HCEC 1CT (cell line): ENCODE data around the gene TMEM269.
A peak's percentile ranks its signal among the peaks of the same experiment; 100 is the strongest.

ENCODE experiments used
- DNase-seq: peaks from one replicate; pipeline ENCODE4 v3.0.0-alpha.2; 2017

The TMEM269 gene

GRCh38 chr1:42825036-42825851 lies 40.5 kb downstream of the TMEM269 start:
- DNase-seq, result no peak

GRCh38 chr1:42830631-42831030 lies 45.8 kb downstream of the TMEM269 start:
- no peak for DNase-seq

- DNase-seq, result no peak
Measured at GRCh38 chr1:42831273-42831672, 46.5 kb downstream of the TMEM269 start.

DNA sequence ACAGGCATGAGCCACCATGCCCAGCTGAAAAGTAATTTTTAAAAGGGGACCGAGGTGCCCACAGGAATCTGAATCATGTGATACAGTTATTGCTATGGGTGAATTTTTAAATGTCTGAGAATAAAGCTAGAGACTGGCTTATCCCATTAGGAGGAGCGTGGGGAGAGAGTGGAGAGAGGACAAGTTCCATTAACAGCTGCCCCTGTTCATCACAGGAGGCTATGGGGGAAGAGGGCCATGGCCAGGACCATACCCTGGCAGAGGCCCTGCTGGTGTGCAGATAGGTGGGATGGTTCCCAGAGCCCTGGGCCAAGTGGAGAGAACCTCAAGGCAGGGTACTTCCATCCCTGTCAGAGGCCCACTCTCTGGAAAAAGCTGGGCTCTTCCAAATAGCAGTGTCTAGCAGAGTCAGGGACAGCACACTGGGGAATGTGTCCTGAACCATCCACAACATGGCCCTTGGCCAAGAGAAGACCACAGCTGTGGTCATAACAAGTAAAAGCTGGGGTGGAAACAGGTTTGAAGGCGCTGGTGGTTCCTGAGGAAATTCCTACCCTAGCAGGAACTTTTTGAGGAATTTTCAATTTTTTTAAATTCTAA lies 48.0 kb downstream of the TMEM269 start:
- DNase-seq, result no peak

GRCh38 chr1:42833981-42834380 lies 49.2 kb downstream of the TMEM269 start:
- DNase-seq, result no peak

GRCh38 chr1:42834803-42835202 lies 50.0 kb downstream of the TMEM269 start:
- DNase-seq, result no peak

DNA sequence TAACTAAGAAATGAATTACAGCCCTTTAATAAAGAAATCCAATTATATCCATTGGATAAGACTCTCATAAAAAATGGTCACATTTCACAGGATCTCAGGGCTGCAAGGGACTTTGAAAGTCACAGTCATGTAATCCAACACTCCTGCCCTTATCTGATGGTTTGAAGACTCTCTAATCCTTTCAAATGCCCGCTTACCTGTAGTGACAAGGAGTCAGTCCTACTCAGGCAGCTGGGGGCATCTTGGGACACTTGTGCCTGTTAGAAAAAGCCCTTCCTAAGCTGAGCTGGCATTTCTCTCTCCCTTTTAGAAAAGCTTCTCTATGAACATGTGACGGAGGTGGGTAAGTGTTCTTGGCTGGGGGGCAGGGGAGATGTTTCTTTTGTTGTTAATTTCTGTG lies 50.6 kb downstream of the TMEM269 start:
- DNase-seq, result no peak

GRCh38 chr1:42837709-42838108 lies 52.9 kb downstream of the TMEM269 start:
- DNase-seq, result no peak

- DNase-seq, result no peak
Measured at GRCh38 chr1:42838482-42839190, 53.8 kb downstream of the TMEM269 start.

- no peak for DNase-seq
Measured at GRCh38 chr1:42841010-42841409, 56.2 kb downstream of the TMEM269 start.

- DNase-seq, result no peak
Measured at GRCh38 chr1:42841440-42842147, 56.8 kb downstream of the TMEM269 start.

DNA sequence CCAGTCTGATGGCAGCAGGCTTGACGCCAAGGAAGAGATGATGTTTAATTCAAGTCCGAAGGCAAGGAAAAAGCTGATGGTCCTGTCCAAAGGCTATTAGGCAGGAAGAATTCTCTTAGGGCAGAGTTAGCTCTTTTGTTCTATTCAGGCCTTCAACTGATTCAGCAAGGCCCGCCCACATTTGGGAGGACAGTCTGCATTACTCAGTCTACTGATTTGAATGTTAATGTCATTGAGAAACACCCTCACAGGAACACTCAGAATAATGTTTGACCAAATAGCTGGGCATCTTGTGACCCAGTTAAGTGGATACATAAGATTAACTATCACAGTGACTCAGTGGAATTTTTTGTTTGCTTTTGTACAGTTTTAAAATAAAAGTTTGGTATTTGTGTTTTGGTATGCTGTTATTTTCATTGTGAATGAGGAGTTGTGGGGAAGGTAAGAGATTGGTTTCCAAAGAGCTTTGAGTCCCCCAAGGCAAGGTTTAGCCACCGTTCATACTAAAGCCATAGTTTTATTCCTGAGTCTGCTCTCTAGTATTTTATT lies 59.9 kb downstream of the TMEM269 start:
- DNase-seq, result peak; percentile 31

- DNase-seq, result no peak
Measured at GRCh38 chr1:42845193-42845592, 60.4 kb downstream of the TMEM269 start.

DNA sequence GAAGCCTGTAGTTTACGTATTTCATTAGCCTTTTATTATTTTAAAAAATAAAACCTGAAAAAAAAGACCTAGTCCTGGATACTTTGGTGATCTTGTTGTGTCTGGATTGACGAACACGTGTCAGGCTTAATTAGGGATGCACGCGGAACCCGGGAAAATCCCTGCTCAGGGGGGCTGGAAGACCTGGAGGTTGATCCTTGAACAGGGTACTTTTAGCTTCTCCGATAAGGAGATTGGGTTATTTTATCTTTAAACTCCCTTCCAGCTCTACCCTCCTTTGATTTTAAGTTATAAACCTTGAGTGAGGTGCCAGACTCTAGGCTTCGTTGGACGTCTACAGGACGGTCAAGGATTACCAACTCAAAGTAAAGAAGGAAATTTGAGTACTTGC lies 61.1 kb downstream of the TMEM269 start:
- no peak for DNase-seq

DNA sequence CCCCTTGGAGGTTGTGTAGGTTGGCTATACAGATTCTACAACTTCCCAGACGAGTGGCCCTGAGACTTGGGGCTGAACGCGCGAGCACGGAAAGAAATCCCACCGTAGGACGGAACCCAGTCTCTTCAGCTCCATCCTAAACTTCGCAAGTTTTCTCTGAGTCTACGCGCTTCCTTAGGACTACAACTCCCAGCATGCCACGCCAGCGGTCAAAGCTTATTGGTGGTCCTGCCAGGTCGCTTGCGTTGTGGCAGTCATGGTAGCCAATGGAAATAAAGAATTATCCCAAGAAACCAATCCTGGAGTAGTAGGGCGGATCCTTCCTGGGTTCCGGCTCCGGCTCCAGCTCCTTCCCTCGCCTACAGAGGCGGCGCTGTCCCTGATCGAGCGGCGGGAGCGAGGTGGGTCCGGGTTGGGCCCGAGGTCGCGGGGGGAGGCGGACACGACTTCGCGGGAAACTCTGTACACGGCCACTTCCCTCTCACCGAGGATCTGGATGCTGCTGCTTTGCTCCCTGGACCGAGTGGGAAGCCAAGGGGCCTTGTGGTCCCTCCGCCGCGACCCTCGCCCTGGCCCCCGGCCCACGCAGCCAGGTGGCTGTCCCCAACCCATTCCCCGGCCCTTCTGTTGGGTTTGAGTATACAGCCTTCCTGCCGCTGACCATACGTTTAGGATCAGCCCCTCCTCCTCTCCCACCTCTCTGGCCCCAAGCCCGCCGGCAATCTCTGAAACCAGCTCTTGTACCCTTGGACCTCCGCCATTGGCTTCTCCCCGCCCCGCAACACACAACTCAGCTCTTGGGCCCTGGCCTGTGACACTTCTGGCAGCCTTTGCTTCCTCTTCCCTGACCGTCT lies 61.7 kb downstream of the TMEM269 start, which contains the start of gene ZNF691:
Gene ZNF691, plus strand, starts transcription at position 357 of the 854 bp plus-strand sequence. CDS start 3,046 bp downstream, outside the sequence.
- DNase-seq, result peak; percentile 97

GRCh38 chr1:42847111-42847595 lies 62.4 kb downstream of the TMEM269 start:
- no peak for DNase-seq

DNA sequence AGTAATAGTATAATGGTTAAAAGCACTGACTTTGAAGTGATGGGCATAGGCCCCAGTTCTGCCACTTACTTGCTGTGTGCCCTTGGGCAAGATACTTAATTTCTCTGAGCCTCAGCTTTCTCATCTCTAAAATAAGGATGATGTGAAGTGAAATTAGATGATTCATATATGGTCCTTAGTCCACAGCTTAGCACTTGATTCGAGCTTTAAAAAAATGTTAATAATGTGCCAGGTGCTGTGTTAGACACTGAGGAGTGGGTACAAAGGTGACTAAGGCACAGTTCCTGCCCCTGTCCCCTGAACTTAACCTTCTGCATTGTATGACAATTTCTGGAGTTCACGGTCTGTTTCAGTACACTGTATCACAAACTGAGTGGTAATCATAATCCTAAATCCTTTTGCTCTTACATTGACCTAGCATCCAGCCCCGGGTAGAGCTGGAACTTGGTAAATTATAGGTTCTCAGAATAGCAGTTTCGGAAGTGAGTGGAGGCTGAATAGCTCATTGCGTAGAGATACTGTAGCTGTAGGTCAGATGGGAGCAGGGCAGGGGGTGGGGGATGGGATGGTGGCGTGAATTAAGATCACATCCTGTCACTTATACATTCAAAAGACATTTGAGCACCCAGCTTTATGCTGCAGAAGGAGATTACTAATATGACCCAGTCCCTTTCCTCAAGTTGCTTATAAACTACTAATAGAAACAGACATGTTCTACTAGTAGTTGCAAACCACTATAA lies 63.1 kb downstream of the TMEM269 start:
- no peak for DNase-seq

GRCh38 chr1:42848823-42849537 lies 64.2 kb downstream of the TMEM269 start:
- no peak for DNase-seq

DNA sequence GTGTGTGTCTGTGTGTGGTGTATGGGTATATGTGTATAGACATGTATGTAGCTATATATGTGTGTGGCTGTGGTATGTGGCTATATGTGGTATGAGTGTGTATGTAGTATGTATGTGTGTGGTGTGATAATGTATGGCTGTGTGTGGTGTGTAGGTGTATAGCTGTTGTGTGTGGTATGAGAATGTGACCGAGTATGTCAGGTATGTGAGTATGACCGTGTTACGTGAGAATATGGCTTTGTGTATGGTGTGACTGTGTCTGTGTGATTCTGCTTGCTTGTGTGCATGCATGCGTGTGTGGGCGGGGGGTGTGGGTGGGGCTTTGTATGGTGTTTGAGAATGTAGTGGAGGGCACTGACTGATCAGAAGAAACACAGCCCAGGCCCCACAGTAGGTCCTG lies 65.2 kb downstream of the TMEM269 start:
- DNase-seq, result no peak
